ENCODE measurements around the gene WEE1.
A peak's percentile ranks its signal among the peaks of the same experiment; 100 is the strongest.

Gene WEE1

DNA sequence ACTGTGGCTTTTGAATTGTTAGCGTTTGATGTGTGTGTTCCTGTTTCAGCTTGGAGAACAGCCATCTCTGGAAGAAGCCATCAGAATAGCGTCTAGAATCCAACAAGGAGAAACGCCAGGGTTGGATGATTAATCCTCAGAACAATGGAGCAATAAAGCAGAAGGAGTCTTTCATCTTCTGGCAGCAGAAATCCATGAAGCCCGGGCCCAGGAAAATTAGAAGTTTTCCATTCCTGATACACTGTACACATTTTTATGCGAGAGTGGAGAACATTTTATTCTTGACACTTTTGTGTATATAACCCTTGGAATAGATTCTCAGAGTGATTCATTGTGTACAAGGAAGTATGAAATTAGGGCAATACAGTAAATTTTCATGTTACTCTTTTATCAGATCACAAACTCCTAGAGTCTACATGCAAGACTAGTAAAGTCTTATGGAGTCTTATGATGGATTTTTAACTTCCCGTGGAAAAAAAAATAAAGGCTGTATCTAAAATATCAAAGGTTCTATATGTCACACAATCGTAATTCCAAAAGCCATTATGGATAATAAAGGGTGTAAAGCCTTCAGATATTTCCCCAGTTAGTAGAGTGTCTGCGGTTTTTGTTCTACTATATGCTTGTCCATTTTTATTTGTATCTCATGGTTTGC lies 45.9 kb upstream of the WEE1 start (continued):
- TF ChIP-seq OSR2 (tag by site-specific recombination; IDR thresholded peaks at IDR 0.05): peak; percentile 37; the same call in 1 of the 2 replicates
- TF ChIP-seq ZNF175 (tag by site-specific recombination; IDR thresholded peaks at IDR 0.05): no peak
- TF ChIP-seq ZNF558 (tag by site-specific recombination; IDR thresholded peaks at IDR 0.05): no peak
- TF ChIP-seq ZNF10 (tag by site-specific recombination; IDR thresholded peaks at IDR 0.05): no peak
- TF ChIP-seq ZNF423 (tag by site-specific recombination; IDR thresholded peaks at IDR 0.05): no peak
- TF ChIP-seq, protein P1, sequence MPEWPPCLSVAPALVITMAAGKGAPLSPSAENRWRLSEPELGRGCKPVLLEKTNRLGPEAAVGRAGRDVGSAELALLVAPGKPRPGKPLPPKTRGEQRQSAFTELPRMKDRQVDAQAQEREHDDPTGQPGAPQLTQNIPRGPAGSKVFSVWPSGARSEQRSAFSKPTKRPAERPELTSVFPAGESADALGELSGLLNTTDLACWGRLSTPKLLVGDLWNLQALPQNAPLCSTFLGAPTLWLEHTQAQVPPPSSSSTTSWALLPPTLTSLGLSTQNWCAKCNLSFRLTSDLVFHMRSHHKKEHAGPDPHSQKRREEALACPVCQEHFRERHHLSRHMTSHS (tag by site-specific recombination; IDR thresholded peaks at IDR 0.05): no peak
- no peak for TF ChIP-seq ZNF366 (tag by site-specific recombination; conservative IDR thresholded peaks at IDR 0.05)
- 0 out of 2 replicates have a peak, but pooled peaks have one; percentile 21 for TF ChIP-seq WT1 (tag by site-specific recombination; IDR thresholded peaks at IDR 0.05)
- no peak for TF ChIP-seq ZNF133 (tag by site-specific recombination; IDR thresholded peaks at IDR 0.05)
- TF ChIP-seq, protein P2, sequence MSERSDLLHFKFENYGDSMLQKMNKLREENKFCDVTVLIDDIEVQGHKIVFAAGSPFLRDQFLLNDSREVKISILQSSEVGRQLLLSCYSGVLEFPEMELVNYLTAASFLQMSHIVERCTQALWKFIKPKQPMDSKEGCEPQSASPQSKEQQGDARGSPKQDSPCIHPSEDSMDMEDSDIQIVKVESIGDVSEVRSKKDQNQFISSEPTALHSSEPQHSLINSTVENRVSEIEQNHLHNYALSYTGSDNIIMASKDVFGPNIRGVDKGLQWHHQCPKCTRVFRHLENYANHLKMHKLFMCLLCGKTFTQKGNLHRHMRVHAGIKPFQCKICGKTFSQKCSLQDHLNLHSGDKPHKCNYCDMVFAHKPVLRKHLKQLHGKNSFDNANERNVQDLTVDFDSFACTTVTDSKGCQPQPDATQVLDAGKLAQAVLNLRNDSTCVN (tag by site-specific recombination; optimal IDR thresholded peaks at IDR 0.05): no peak
- no peak for TF ChIP-seq ZNF132 (tag by site-specific recombination; IDR thresholded peaks at IDR 0.05; ENCODE audit: borderline replicate concordance)
- TF ChIP-seq KLF8 (tag by site-specific recombination; IDR thresholded peaks at IDR 0.05): no peak
- TF ChIP-seq, protein P3, sequence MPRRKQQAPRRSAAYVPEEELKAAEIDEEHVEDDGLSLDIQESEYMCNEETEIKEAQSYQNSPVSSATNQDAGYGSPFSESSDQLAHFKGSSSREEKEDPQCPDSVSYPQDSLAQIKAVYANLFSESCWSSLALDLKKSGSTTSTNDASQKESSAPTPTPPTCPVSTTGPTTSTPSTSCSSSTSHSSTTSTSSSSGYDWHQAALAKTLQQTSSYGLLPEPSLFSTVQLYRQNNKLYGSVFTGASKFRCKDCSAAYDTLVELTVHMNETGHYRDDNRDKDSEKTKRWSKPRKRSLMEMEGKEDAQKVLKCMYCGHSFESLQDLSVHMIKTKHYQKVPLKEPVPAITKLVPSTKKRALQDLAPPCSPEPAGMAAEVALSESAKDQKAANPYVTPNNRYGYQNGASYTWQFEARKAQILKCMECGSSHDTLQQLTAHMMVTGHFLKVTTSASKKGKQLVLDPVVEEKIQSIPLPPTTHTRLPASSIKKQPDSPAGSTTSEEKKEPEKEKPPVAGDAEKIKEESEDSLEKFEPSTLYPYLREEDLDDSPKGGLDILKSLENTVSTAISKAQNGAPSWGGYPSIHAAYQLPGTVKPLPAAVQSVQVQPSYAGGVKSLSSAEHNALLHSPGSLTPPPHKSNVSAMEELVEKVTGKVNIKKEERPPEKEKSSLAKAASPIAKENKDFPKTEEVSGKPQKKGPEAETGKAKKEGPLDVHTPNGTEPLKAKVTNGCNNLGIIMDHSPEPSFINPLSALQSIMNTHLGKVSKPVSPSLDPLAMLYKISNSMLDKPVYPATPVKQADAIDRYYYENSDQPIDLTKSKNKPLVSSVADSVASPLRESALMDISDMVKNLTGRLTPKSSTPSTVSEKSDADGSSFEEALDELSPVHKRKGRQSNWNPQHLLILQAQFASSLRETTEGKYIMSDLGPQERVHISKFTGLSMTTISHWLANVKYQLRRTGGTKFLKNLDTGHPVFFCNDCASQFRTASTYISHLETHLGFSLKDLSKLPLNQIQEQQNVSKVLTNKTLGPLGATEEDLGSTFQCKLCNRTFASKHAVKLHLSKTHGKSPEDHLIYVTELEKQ (tag by site-specific recombination; IDR thresholded peaks at IDR 0.05; ENCODE audit: borderline replicate concordance): no peak
- TF ChIP-seq, protein P4, sequence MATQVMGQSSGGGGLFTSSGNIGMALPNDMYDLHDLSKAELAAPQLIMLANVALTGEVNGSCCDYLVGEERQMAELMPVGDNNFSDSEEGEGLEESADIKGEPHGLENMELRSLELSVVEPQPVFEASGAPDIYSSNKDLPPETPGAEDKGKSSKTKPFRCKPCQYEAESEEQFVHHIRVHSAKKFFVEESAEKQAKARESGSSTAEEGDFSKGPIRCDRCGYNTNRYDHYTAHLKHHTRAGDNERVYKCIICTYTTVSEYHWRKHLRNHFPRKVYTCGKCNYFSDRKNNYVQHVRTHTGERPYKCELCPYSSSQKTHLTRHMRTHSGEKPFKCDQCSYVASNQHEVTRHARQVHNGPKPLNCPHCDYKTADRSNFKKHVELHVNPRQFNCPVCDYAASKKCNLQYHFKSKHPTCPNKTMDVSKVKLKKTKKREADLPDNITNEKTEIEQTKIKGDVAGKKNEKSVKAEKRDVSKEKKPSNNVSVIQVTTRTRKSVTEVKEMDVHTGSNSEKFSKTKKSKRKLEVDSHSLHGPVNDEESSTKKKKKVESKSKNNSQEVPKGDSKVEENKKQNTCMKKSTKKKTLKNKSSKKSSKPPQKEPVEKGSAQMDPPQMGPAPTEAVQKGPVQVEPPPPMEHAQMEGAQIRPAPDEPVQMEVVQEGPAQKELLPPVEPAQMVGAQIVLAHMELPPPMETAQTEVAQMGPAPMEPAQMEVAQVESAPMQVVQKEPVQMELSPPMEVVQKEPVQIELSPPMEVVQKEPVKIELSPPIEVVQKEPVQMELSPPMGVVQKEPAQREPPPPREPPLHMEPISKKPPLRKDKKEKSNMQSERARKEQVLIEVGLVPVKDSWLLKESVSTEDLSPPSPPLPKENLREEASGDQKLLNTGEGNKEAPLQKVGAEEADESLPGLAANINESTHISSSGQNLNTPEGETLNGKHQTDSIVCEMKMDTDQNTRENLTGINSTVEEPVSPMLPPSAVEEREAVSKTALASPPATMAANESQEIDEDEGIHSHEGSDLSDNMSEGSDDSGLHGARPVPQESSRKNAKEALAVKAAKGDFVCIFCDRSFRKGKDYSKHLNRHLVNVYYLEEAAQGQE (tag by site-specific recombination; IDR thresholded peaks at IDR 0.05): no peak
- no peak for TF ChIP-seq ZNF548 (tag by site-specific recombination; IDR thresholded peaks at IDR 0.05)
- TF ChIP-seq ZNF341 (tag by site-specific recombination; IDR thresholded peaks at IDR 0.05; ENCODE audit: low read depth): peak; percentile 21; the same call in 1 of the 2 replicates
- no peak for TF ChIP-seq ZNF248 (tag by site-specific recombination; IDR thresholded peaks at IDR 0.05)
- TF ChIP-seq, protein P5, sequence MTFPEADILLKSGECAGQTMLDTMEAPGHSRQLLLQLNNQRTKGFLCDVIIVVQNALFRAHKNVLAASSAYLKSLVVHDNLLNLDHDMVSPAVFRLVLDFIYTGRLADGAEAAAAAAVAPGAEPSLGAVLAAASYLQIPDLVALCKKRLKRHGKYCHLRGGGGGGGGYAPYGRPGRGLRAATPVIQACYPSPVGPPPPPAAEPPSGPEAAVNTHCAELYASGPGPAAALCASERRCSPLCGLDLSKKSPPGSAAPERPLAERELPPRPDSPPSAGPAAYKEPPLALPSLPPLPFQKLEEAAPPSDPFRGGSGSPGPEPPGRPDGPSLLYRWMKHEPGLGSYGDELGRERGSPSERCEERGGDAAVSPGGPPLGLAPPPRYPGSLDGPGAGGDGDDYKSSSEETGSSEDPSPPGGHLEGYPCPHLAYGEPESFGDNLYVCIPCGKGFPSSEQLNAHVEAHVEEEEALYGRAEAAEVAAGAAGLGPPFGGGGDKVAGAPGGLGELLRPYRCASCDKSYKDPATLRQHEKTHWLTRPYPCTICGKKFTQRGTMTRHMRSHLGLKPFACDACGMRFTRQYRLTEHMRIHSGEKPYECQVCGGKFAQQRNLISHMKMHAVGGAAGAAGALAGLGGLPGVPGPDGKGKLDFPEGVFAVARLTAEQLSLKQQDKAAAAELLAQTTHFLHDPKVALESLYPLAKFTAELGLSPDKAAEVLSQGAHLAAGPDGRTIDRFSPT (tag by site-specific recombination; IDR thresholded peaks at IDR 0.05): no peak
- TF ChIP-seq ZNF544 (tag by site-specific recombination; IDR thresholded peaks at IDR 0.05): no peak
- TF ChIP-seq SALL2 (tag by site-specific recombination; IDR thresholded peaks at IDR 0.05; ENCODE audit: borderline replicate concordance): no peak
- TF ChIP-seq EGR2 (tag by site-specific recombination; IDR thresholded peaks at IDR 0.05; ENCODE audit: low read depth): no peak
- TF ChIP-seq ZNF837 (tag by site-specific recombination; IDR thresholded peaks at IDR 0.05): no peak
- TF ChIP-seq ZBTB48 (tag by site-specific recombination; IDR thresholded peaks at IDR 0.05): no peak
- TF ChIP-seq, protein P6, sequence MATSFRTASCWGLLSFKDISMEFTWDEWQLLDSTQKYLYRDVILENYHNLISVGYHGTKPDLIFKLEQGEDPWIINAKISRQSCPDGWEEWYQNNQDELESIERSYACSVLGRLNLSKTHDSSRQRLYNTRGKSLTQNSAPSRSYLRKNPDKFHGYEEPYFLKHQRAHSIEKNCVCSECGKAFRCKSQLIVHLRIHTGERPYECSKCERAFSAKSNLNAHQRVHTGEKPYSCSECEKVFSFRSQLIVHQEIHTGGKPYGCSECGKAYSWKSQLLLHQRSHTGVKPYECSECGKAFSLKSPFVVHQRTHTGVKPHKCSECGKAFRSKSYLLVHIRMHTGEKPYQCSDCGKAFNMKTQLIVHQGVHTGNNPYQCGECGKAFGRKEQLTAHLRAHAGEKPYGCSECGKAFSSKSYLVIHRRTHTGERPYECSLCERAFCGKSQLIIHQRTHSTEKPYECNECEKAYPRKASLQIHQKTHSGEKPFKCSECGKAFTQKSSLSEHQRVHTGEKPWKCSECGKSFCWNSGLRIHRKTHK (tag by site-specific recombination; IDR thresholded peaks at IDR 0.05): no peak
- TF ChIP-seq ZNF561 (tag by site-specific recombination; IDR thresholded peaks at IDR 0.05; ENCODE audit: borderline replicate concordance): no peak
- TF ChIP-seq ZNF549 (tag by site-specific recombination; IDR thresholded peaks at IDR 0.05): no peak
- TF ChIP-seq BCL11B (tag by site-specific recombination; IDR thresholded peaks at IDR 0.05; ENCODE audit: low read depth): no peak
- no peak for TF ChIP-seq ZNF266 (tag by site-specific recombination; IDR thresholded peaks at IDR 0.05; ENCODE audit: low read depth)

All from HEK293 (cell line).